Ovary (tissue), 9 donors: ENCODE data around the gene WDR86. TPM values are rescaled to one million over a fixed set of nuclear protein-coding genes. Genes with fewer than 3 reads are reported as not detected.
A peak's percentile ranks its signal among the peaks of the same experiment; 100 is the strongest.

Experiments
- DNase-seq, 5 donors: peaks; one replicate each; pipeline ENCODE4 v3.0.0-alpha.2; 2019 to 2020
- H3K27ac ChIP-seq, 2 donors: fragments of 200-600 bp; one replicate each; pipeline versions ENCODE4 v1.5.1 to v1.8.0; 2019 to 2022
- H3K27me3 ChIP-seq: fragments of 200-600 bp; one replicate; pipeline ENCODE4 v1.8.0; 2022
- H3K36me3 ChIP-seq: fragments of 200-600 bp; sonication (generic); one replicate; pipeline ENCODE4 v1.5.1; 2019
- H3K4me1 ChIP-seq: one replicate; pipeline ENCODE4 v1.8.1; 2013; ENCODE audit warnings: mild to moderate bottlenecking, moderate library complexity; ENCODE audit not compliant: insufficient read depth
- H3K4me3 ChIP-seq: fragments of 200-600 bp; sonication (generic); one replicate; pipeline ENCODE4 v1.5.1; 2017
- H3K9me3 ChIP-seq, 2 donors: fragments of 200-600 bp in 1 of 2; sonication (generic) in 1 of 2; one replicate each; pipeline versions ENCODE4 v1.5.1 to v1.8.1; 2013 to 2019; ENCODE audit warnings: mild to moderate bottlenecking in 1 of 2, moderate library complexity in 1 of 2
- CTCF ChIP-seq, 3 donors: fragments of 450-650 bp in 2 of 3; fragments of 200-600 bp in 1 of 3; IDR thresholded peaks; one replicate each; pipeline versions ENCODE4 v1.5.1 to v1.8.0; 2016 to 2022; ENCODE audit warnings: antibody characterized with exemption in 3 of 3, mild to moderate bottlenecking in 1 of 3
- EP300 ChIP-seq: sonication (generic); formaldehyde crosslinking; IDR thresholded peaks from one replicate; pipeline ENCODE4 v1.6.1; 2017; ENCODE audit warnings: antibody characterized with exemption
- POLR2A ChIP-seq: fragments of 450-650 bp; IDR thresholded peaks from one replicate; pipeline ENCODE4 v1.6.1; 2017; ENCODE audit warnings: antibody characterized with exemption, mild to moderate bottlenecking, moderate library complexity
- WGBS, 3 donors: extraction: QIAGEN DNeasy Blood & Tissue Kit in 1 of 3; methylation state at CpG; one replicate each; pipeline versions ENCODE4 v1.1.5 to v1.1.7; 2013 to 2017; 5-methylcytosine and 5-hydroxymethylcytosine counted together
- intact Hi-C, 4 donors: fragments of 100-400 bp; cut with DNase I; formaldehyde crosslinking; loops; one replicate each; pipeline versions ENCODE4 v1.11.0 to v1.15.1; 2022 to 2023
- polyA plus RNA-seq, 2 donors: library from polyadenylated mRNA; stranded (reverse); fragments of 200-250 nt in 1 of 2; fragments of 350-450 nt in 1 of 2; fragmentation: Illumina TruSeq in 1 of 2; extraction: RNeasy Lipid Tissue Mini Kit (QIAGEN cat#74804) in 1 of 2; gene quantifications; one replicate each; pipeline ENCODE4 v1.2.3, GENCODE V29; 2013 to 2014
- total RNA-seq, 7 donors: library from RNA; depleted of rRNA in 2 of 7; stranded (reverse); fragments of >200 nt in 2 of 7; fragmentation: NEBNext Ultra II Directional in 3 of 7; extraction: Animal tissue kit (Norgen Biotek cat#: 25700) in 3 of 7; gene quantifications; one replicate each; pipeline versions ENCODE4 v1.1.0 to v1.2.4, GENCODE V29; 2016 to 2023
- donor health status: DM: no; HTN: no; CAD: no; lungs with moderate emphysema.
- donor health status: DM: no; HTN: no; CAD: no.
- donor health status: Bipolar disorder and iron deficiency.
- donor health status: DM: yes; HTN: yes; CAD: no.
- donor health status: DM: no; HTN: no; CAD: no.
- donor health status: DM: yes; HTN: yes; CAD: no.

The WDR86 gene
- total and polyA plus RNA-seq, 9 donors = 0.77 to 43.4 (median 11.1) TPM

GRCh38 chr7:151455690-151456089 is 45.9 kb upstream of the WDR86 start:
- no peak overlapping the region for H3K4me3 ChIP-seq
- no peaks in the 10 kb centered on the region for H3K27me3 ChIP-seq
- DNase-seq = no peak
- no peaks in the 10 kb centered on the region for H3K9me3 ChIP-seq
- 82 to 86% (median 84%) methylated on average over 4 of the region's 4 CpGs for WGBS, 3 donors
- no peak overlapping the region for H3K27ac ChIP-seq
- peaks cover 6% of the 10 kb centered on the region for H3K4me1 ChIP-seq
- H3K36me3 ChIP-seq = no peaks in the 10 kb centered on the region
- intact Hi-C loops = loop anchor here in 2 of 4 donors (5.0 kb wide), 2 partner anchors 177 to 302 kb away; no protein-coding TSS in a partner anchor
- no peak for TF ChIP-seq EP300
- TF ChIP-seq POLR2A = no peak
- no peak for TF ChIP-seq CTCF (IDR thresholded peaks at IDR 0.05)

GRCh38 chr7:151454932-151455530 is 45.2 kb upstream of the WDR86 start:
- H3K4me3 ChIP-seq = no peak overlapping the region
- TF ChIP-seq POLR2A (no peak), EP300 (no peak)
- 89 to 93% (median 92%) methylated on average over 15 of the region's 15 CpGs for WGBS, 3 donors
- peaks cover 3% of the 10 kb centered on the region for H3K4me1 ChIP-seq
- peak in 2 of 5 donors; percentile 21 to 23 for DNase-seq
- no peaks in the 10 kb centered on the region for H3K36me3 ChIP-seq
- no peak overlapping the region for H3K27ac ChIP-seq
- intact Hi-C loops = loop anchor here in 2 of 4 donors (5.0 kb wide), 2 partner anchors 177 to 302 kb away; no protein-coding TSS in a partner anchor
- H3K9me3 ChIP-seq = no peaks in the 10 kb centered on the region
- no peaks in the 10 kb centered on the region for H3K27me3 ChIP-seq

DNA sequence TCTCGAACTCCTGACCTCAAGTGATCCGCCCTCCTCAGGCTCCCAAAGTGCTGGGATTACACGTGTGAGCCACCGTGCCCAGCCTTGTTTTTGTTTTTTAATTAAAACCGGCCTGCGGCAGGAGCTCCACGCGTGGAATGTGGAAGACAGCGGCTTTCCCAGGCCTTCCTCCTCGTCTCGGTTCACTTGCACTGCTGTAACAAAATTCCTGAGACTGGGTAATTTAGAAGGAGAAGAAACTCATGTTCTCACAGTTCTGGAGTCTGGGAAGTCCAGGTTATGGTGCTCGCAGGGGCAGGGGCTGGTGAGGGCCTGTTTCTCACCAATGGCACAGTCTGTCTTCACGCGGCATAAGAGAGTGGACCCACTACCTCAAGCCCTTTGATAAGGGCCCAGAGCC is 44.5 kb upstream of the WDR86 start:
- TF ChIP-seq EP300 (no peak), CTCF (IDR thresholded peaks at IDR 0.05) (no peak), POLR2A (no peak)
- no peak overlapping the region for H3K4me3 ChIP-seq
- no peaks in the 10 kb centered on the region for H3K36me3 ChIP-seq
- no peaks in the 10 kb centered on the region for H3K27me3 ChIP-seq
- no peaks in the 10 kb centered on the region for H3K4me1 ChIP-seq
- H3K27ac ChIP-seq = no peak overlapping the region
- WGBS, 3 donors = 82 to 85% (median 84%) methylated on average over 14 of the region's 14 CpGs
- intact Hi-C loops = no loop called here
- no peak for DNase-seq
- no peaks in the 10 kb centered on the region for H3K9me3 ChIP-seq

DNA sequence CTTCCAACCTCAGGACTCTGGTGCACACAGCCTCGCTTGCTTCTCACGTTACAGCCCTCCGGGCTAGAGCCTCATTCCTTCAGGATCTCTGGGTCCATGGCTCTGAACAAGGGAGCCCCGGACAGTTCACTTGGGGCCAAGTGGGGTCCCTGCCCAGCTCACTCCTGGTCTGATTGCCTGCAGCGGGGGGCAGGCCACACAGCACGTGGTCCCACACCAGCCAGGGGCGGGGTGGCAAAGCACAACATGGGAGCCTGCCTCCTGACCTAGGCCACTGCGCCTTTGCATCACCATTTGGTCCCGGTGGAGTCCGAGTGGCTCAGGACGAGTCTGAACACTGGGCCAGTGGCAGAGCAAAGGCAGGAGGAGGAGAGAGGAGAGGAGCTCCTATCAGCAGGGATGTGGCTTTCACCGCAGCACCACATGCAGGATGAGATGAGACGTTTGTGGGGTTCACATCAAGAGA is 43.5 kb upstream of the WDR86 start:
- WGBS, 3 donors = 79 to 85% (median 83%) methylated on average over 13 of the region's 13 CpGs
- Histone ChIP-seq H3K36me3 (no peaks in the 10 kb centered on the region), H3K4me3 (no peak overlapping the region), H3K9me3 (no peaks in the 10 kb centered on the region), H3K27me3 (no peaks in the 10 kb centered on the region), H3K27ac (no peak overlapping the region), H3K4me1 (no peaks in the 10 kb centered on the region)
- peak in 2 of 5 donors; percentile 16 to 29 for DNase-seq
- intact Hi-C loops = no loop called here
- no peak for TF ChIP-seq EP300
- no peak for TF ChIP-seq CTCF (IDR thresholded peaks at IDR 0.05)
- no peak for TF ChIP-seq POLR2A

- peaks cover under 1% of the 10 kb centered on the region for H3K4me1 ChIP-seq
- TF ChIP-seq CTCF (IDR thresholded peaks at IDR 0.05) (no peak), POLR2A (no peak), EP300 (no peak)
- H3K4me3 ChIP-seq = no peak overlapping the region
- peak in 2 of 5 donors; percentile 9 to 30 for DNase-seq
- no peaks in the 10 kb centered on the region for H3K9me3 ChIP-seq
- H3K27me3 ChIP-seq = no peaks in the 10 kb centered on the region
- intact Hi-C loops = no loop called here
- no peaks in the 10 kb centered on the region for H3K36me3 ChIP-seq
- 82 to 89% (median 88%) methylated on average over 15 of the region's 15 CpGs for WGBS, 3 donors
- H3K27ac ChIP-seq = no peak overlapping the region
Measured at GRCh38 chr7:151452680-151453325, 43.0 kb upstream of the WDR86 start.
